NCI-H345 (cell line): ENCODE data around the gene KREMEN2.

Source experiments
- DNase-seq: peaks from one replicate; lab custom pipeline; 2025; lab: John Stamatoyannopoulos, UW

The KREMEN2 gene

DNA sequence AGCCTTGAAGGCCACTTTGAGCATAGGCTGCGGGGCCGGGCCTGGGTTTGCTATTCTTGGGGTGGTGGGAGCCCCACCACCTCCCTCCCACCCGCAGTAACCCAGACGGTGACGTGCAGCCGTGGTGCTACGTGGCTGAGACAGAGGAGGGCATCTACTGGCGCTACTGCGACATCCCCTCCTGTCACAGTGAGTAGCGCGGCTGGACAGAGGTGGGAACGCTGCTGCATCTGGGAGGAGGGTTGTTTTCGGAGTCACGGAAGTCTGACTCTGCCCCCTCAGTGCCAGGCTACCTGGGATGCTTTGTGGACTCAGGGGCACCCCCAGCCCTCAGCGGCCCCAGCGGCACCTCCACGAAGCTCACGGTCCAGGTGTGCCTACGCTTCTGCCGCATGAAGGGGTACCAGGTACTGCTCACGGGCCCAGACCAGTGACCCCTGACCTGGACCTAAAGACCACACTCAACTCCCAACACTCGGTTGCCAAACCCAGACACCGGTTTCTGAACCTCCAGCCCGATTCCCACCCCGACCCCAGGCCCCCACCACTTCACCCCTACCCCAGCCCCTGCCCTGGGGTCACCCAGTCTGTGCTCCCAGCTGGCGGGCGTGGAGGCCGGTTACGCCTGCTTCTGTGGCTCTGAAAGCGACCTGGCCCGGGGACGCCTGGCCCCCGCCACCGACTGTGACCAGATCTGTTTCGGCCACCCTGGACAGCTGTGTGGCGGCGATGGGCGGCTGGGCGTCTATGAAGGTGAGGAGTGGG, 2.1 kb downstream of the KREMEN2 start:
- DNase-seq, result no peak

DNA sequence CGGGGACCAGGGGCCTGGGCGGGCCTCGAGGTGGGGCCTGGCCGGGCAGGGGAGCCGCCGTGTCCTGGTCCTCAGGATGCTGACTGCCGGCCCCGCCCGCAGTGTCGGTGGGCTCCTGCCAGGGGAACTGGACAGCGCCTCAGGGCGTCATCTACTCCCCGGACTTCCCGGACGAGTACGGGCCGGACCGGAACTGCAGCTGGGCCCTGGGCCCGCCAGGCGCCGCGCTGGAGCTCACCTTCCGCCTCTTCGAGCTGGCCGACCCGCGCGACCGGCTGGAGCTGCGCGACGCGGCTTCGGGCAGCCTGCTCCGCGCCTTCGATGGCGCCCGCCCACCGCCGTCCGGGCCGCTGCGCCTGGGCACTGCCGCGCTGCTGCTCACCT, 2.7 kb downstream of the KREMEN2 start:
- no peak for DNase-seq

DNA sequence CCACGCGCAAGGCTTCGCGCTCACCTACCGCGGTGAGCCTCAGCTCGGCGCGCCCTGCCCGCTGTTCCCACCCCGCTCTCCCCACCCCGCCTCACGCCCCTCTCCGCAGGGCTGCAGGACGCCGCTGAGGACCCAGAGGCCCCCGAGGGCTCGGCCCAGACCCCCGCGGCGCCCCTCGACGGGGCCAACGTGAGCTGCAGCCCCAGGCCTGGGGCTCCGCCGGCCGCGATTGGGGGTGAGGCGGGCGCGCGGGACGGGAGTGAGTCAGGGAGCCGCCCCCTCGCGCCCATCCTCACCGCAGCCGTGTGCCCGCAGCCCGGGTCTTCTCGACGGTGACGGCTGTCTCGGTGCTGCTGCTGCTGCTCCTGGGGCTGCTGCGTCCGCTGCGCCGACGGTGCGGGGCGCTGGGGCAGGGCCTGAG, 3.1 kb downstream of the KREMEN2 start:
- no peak for DNase-seq

DNA sequence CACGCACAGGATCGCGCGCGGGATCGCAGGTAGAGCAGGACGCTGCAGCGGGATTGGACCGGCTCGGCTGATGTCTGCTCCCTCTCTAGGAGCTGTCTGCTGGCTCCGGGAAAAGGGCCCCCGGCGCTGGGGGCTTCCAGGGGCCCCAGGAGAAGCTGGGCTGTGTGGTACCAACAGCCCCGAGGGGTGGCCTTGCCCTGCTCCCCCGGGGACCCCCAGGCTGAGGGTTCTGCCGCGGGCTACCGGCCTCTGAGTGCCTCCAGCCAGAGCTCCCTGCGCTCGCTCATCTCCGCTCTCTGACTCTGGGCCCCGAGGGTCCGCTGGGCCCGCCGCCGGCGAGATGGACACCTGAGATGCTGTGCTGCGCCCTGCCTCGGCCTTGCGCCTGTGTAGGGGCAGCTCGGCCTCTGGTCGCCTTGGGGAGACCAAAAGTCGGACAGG, 3.7 kb downstream of the KREMEN2 start:
- no peak for DNase-seq

GRCh38 chr16:2968368-2968737, 4.3 kb downstream of the KREMEN2 start:
- no peak for DNase-seq

GRCh38 chr16:2968738-2969544, 4.9 kb downstream of the KREMEN2 start, which contains the start of gene PAQR4:
Gene PAQR4, plus strand, starts transcription at chr16:2969348. Its CDS starts 327 bp downstream, at chr16:2969675.
- DNase-seq, result peak; percentile 92

GRCh38 chr16:2969545-2970521, 5.8 kb downstream of the KREMEN2 start:
- peak; percentile 70 for DNase-seq

GRCh38 chr16:2970563-2970962, 6.5 kb downstream of the KREMEN2 start:
- DNase-seq, result no peak

DNA sequence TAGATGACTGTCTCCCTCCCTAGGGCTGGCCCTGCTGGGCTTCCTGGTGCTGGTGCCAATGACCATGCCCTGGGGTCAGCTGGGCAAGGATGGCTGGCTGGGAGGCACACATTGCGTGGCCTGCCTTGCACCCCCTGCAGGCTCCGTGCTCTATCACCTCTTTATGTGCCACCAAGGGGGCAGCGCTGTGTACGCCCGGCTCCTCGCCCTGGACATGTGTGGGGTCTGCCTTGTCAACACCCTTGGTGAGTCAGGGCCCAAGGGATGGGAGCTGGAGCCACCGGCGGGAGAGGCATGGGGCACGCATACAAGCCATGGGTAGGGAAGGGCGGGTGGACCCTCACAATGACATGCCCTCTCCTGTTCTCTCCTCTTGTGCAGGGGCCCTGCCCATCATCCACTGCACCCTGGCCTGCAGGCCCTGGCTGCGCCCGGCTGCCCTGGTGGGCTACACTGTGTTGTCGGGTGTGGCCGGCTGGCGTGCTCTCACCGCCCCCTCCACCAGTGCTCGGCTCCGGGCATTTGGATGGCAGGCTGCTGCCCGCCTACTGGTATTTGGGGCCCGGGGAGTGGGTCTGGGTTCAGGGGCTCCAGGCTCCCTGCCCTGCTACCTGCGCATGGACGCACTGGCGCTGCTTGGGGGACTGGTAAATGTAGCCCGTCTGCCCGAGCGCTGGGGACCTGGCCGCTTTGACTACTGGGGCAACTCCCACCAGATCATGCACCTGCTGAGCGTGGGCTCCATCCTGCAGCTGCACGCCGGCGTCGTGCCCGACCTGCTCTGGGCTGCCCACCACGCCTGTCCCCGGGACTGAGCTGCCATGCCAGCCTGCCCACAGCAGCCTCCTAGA, 7.3 kb downstream of the KREMEN2 start:
- no peak for DNase-seq

DNA sequence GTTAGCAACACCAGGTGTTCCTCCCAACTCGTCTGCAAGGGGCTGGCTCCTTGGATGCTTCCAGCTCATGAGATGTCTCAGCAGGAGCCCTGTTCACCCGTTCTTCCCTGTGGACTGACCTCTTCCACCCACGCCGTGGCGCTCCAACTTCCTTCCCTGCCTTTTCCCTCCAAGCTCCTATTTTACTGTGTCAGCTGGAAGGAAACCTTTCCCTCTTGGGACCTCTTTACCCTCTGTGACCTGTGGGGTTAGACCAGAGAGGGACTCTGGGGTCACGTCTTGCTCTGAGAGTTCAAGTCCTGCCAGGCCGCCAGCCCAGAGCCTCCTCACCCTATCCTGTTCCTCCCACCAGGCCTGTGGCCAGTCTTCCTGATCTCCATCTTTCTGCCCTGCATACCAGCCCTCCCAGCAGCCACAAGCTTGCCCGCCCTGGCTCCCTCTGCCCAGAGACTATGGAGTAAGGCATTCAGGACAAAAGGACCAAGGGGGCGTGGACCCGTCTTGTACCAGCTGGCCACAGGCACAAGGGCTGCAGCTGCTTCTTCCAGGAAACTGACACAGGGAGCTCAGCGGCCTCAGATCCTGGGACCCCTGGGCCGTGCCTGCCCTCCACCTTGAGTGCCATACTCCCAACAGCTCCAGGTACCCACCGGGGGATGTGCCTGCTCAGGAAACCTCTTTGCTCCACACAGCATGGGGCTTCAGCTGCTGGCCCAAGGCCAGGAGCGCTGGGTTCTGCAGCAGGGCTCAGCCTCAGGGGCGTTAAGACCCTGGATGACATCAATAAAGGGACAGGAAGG, 8.1 kb downstream of the KREMEN2 start:
- peak; percentile 80 for DNase-seq

DNA sequence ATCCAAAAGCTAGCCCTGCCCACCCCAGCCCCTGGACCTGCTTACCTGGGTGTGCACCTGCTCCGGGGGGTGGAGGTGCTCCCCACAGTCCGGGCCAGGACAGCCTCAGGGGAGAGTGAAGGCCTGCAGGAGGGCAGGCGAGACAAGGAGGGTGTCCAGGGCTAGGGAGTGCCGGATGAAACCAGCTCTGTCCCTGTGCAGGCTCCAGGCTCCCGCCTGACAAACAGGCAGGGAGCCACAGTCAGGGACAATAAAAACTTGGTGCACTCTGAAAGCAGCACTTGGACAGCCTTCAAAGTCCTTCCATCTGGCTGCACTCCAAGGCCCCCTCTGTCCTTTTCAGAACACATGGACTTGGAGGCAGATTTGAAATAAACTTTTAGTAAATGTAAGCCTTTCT, 9.0 kb downstream of the KREMEN2 start:
- DNase-seq, result no peak

DNA sequence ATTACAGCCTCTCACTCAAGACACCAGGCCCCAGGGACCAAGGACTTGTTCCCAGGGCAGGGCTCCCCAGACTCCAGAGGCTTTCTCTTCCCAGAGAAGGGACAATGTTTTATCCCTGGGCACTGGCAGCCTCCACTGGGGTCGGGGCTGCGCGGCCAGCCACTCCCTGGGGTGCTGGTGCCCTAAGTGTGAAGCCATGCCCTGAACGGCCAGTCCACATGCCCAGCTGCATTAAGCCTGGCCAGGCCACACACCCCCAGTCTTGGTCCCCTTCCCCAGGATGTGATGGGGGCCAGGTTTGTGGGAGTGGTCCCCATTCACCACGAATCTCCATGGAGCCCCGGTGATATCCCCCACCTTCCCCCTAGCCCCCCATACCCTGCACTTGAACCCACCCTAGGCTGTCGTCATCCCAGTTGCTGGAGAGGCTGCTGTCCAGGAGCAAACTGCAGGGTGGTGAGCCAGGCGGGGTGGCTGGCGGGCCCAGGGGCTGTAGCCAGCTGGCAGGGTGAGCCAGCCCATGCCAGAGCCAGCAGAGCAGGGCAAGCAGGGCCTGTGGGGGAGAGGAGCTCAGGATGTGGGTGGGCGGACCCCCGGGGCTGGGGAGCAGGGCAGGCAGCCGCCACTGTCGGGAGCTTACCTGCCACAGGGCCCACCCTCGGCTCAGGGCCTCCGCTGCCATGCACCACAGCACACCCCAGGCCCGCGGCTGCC, 9.7 kb downstream of the KREMEN2 start:
- DNase-seq, result no peak

- DNase-seq, result no peak
Observed at GRCh38 chr16:2974319-2975056, 10.4 kb downstream of the KREMEN2 start.

DNA sequence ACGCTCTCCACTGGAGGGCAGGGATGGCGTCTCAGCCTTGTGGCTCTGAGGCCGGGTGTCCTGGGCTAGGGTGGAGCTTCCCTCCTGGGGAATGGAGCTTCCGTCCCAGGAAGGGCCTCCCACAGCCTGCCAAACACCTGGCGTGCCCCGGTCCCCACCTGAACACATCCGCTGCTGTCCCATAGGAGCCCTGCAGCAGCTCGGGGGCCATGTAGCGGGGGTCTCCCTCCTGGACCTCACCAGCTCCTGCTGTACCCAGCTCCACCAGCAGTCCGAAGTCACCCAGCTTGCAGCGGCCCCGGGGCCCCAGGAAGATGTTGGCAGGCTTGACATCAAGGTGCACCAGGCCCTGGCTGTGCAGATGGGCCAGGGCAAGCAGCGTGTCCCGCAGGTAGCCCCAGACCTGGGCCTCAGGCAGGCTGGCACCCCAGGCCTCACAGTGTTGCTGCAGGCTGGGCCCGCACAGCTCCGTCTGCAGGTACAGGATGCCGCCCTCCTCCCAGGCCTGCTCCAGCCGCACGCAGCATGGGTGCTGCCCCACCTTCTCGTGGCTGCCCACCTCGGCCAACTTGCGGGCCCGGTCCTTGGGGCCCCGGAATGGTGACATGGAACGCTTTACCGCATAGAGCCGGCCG, 11.2 kb downstream of the KREMEN2 start:
- DNase-seq, result no peak

DNA sequence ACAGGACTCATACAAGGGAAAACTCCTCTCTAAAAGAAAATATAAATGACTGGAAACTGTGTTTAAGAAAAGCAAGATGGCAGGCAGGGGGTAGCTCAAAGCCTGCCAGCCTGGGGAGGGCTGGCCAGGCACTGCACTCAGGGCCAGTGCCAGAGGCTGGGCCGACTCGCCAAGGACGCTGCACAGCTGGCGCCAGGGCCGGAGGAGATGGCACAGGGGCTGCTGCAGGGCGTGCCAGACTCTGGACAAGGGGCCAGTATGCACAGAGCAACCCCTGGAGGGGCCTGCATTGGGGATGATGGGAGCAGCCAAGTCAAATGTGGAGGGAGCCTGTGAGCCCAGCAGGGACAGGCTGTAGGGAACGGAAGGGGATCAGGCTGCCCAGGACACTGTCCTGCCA, 12.1 kb downstream of the KREMEN2 start:
- DNase-seq, result no peak

DNA sequence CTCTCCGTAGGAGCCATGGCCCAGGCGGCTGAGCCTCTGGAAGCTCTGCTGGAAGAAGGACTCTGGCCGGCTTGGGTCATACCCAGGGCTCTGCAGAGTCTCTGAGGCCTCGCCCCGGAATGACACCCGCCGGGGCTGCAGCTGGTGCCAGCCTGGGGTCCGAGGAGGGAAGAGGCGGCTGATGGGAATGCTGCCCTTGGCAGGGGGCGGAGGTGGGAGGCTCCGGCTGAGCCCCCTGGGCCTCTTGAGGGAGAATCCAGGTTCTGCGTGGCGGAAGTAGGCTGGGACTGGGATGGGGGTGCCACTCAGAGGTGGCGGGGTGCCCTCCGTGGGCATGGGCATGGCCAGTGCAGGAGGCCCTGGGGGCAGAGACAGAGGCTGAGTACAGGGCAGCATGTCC, 12.6 kb downstream of the KREMEN2 start:
- DNase-seq, result no peak

DNA sequence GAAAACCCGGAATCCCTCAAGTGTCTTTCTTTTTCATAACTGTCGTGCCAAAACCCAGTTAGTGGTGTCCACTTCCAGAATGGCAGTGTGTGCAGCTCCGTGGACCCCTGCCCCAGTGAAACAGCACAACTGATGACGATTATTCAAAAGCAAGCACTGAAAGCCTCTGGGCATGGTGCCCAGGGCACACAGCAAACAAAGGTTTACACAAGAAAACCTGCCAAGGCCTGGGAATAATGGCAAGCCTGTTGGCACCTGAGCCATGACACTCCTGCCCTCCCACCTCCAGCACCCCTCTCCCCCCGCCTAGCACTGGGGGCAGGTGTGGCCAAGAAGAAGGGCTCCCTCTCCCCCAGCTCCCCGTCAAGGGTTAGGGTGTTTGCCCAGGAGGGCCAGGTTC, 13.4 kb downstream of the KREMEN2 start:
- peak; percentile 91 for DNase-seq

DNA sequence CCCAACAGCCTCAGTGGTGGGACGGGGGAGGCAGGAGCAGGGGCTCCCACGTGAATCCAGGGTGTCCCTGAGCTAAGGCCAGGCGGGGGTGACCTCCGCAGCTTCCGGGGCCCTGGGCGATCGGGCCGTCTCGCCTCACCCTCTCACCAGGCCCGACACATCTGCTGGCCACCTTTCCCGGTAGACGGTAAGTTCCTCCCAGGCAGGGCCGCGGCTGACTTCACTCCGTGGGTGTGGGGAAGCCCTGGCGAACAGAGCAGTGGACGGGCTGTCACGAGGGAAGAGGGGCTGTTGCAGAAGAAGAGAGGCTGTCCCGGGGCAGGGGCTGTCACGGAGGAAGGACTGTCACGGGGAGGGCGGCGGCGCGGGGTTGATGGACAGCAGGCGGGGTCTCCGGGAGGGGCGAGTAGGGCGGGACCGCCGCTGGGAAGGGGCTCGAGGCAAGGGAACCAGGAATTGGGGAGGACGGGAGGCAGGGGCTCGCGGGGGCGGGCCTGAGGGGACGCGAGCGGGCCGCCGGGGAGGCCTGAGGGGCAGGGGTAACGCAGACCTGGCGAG, 15.7 kb downstream of the KREMEN2 start:
- no peak for DNase-seq
